Stimulated activated CD8-positive, alpha-beta memory T cell treated with anti-CD3 and anti-CD28 coated beads, Interleukin-15, amount 100 ng/mL, for 48 hours (primary cell): Measurements from ENCODE around the gene IL1R1.

ENCODE experiments used
- DNase-seq, 2 donors: peaks; one replicate each; pipeline ENCODE4 v3.0.0-alpha.2; 2020; ENCODE audit warnings: low read depth in 2 of 2

Gene IL1R1

GRCh38 chr2:102206666-102207341 lies 64.3 kb downstream of the IL1R1 start:
- DNase-seq = no peak

- no peak for DNase-seq
Observed at GRCh38 chr2:102208774-102209173, 66.2 kb downstream of the IL1R1 start.

- DNase-seq = no peak
Observed at GRCh38 chr2:102209474-102209873, 66.9 kb downstream of the IL1R1 start.

GRCh38 chr2:102217032-102217431 lies 74.5 kb downstream of the IL1R1 start:
- DNase-seq = no peak

GRCh38 chr2:102224824-102225739 lies 82.5 kb downstream of the IL1R1 start:
- no peak for DNase-seq

- no peak for DNase-seq
Observed at GRCh38 chr2:102226171-102226570, 83.6 kb downstream of the IL1R1 start.

GRCh38 chr2:102226612-102227391 lies 84.3 kb downstream of the IL1R1 start:
- DNase-seq = no peak

GRCh38 chr2:102229141-102229769 lies 86.7 kb downstream of the IL1R1 start:
- DNase-seq = no peak
